G401.6 (cell line): ENCODE results near the gene RALB.

Experiments
- FAIRE-seq: peaks from 2 replicates; lab custom pipeline; 2012; peaks lifted over from hg19 to GRCh38; lab: Jason Lieb, UNC

RALB gene

GRCh38 chr2:120342446-120342845 lies 89.8 kb downstream of the RALB start:
- FAIRE-seq: no peak

DNA sequence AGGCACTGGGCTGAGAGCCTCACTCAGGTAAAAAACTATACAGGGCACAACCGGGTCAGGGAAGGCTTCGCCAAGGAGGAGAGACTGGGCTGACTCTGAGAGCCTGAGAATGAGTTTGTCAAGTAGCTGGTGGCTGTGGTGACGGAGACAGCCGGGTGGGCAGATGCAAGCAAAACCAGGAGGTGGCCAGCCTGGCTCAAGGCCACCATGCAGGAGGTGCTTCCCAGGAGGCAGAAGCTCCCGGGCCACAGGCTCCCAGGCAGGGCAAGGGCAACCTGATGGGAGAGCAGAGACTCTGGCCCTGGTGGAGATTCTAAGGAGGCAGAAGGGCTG lies 90.4 kb downstream of the RALB start:
- FAIRE-seq: no peak

- FAIRE-seq: no peak
Measured at GRCh38 chr2:120343433-120344105, 90.9 kb downstream of the RALB start.
